Adrenal gland (tissue), 5 donors: ENCODE measurements around the gene PPP2R3B.
"Not testable (repeated sequence)": the region's sequence is repeated elsewhere in the genome, so short reads cannot be mapped to it uniquely, and the experiment has no call there.

Experiments used
- POLR2A ChIP-seq, 2 donors: fragments of 450-650 bp; IDR thresholded peaks; one replicate each; pipeline ENCODE4 v1.6.1; 2017; ENCODE audit warnings: antibody characterized with exemption in 2 of 2, mild to moderate bottlenecking in 2 of 2, moderate library complexity in 1 of 2
- TF ChIP-seq, protein P1 (sequence below), 6 experiments: fragments of 450-650 bp in 4 of 6; fragments of 200-600 bp in 2 of 6; sonication (generic) in 1 of 6; IDR thresholded peaks; 1 replicate in 5 of 6; 2 replicates in 1 of 6; pipeline versions ENCODE4 v1.5.1 to v1.8.0; 2016 to 2021; ENCODE audit warnings: antibody characterized with exemption in 6 of 6, mild to moderate bottlenecking in 2 of 6, moderate library complexity in 1 of 6
- donor health status: DM: no; HTN: no; CAD: no.

DNA sequence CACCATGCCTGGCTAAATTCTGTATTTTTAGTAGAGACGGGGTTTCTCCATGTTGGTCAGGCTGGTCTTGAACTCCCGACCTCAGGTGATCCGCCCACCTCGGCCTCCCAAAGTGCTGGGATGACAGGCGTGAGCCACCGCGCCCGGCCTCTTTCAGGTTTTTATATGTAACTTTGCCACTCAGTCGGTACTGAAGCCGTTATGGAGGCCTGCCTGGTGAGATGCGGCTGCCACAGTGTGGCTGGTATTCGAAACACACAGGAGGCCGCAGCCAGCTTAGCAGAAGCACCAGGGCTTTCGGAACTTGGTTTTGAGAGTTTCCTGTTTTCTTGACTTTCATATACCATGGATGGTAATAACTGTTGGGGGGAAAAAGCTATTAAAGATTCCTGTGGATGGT lies 62.0 kb downstream of the PPP2R3B start:
- TF ChIP-seq POLR2A (IDR thresholded peaks at IDR 0.05): not testable (repeated sequence)
- TF ChIP-seq, protein P1, sequence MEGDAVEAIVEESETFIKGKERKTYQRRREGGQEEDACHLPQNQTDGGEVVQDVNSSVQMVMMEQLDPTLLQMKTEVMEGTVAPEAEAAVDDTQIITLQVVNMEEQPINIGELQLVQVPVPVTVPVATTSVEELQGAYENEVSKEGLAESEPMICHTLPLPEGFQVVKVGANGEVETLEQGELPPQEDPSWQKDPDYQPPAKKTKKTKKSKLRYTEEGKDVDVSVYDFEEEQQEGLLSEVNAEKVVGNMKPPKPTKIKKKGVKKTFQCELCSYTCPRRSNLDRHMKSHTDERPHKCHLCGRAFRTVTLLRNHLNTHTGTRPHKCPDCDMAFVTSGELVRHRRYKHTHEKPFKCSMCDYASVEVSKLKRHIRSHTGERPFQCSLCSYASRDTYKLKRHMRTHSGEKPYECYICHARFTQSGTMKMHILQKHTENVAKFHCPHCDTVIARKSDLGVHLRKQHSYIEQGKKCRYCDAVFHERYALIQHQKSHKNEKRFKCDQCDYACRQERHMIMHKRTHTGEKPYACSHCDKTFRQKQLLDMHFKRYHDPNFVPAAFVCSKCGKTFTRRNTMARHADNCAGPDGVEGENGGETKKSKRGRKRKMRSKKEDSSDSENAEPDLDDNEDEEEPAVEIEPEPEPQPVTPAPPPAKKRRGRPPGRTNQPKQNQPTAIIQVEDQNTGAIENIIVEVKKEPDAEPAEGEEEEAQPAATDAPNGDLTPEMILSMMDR (IDR thresholded peaks at IDR 0.05): not testable (repeated sequence)
